GM19351 (cell line): ENCODE data around the gene SLC15A4.
"Not testable (repeated sequence)": the region's sequence is repeated elsewhere in the genome, so short reads cannot be mapped to it uniquely, and the experiment has no call there.

Experiments
- ATAC-seq: cut with Tn5 transposase; IDR thresholded peaks from one replicate; pipeline ENCODE4 v1.9.1; 2021; ENCODE audit warnings: mild to moderate bottlenecking, moderate library complexity; ENCODE audit not compliant: unreplicated experiment

Gene SLC15A4

DNA sequence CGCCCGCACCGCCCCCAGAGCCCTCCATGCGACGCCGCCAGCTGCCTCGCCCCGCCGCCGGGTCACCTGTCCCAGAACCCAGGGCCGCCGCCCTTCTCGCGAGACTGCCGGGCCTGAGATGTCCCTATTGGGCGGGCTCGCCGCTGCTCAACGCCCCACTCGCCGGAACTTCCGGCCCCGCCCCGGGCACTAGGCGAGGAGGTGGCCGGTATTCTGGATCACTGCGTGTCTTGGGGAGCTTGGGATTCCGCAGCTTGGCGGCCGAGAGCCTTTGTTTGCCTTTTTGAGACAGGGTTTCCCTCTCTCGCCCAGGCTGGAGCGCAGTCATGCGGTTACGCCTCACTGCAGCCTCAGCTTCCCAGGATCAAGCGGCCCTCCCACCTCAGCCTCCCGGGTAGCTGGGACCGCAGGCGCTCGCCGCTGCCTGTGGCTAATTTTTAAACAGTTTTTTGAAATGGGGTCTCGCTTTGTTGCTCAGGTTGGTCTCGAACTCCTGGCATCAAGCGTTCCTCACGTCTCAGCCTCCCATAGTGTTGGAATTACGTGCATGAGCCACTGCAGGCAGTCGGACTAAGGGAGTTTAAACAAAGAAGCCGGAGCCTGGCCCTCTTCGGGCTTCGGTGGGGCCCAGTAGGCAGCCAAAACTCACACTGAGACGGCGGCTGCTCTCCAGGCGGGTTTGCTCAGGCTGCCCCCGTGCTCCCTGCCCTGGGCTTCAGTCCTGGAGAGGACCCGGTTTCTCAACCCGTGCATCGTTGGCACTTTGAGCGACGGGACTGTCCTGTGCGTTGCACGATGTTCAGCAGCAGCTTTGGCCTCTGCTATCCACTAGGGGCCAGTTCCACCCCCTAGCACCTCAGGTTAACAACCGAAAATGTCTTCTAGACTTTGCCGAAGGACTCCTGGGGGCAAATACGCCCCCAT, at the start of gene SLC15A4:
TSS of gene SLC15A4 (minus strand) at position 43 of the 924 bp plus-strand sequence. CDS start at position 28, 15 bp downstream.
- peak; percentile 75 for ATAC-seq

DNA sequence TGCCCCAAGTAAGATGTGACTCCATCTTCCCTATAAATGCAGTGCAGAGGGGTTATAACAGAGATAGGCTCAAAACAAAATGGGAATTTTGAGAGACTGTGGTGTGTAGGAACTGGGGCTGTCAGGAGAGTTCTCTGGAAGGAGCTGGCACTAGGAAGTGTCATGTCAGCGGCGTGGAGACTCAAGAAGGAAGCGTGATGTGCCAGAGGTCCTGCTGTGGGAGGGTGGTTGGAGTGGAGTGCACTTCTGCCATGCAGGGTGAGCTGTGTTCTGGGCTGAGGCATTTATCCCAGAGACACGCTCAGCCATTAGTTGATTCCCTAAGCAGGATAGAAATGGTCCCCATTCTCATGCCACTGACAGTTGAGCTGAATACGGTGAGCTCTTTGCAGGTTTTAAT, 48.5 kb upstream of the SLC15A4 start:
- no peak for ATAC-seq

DNA sequence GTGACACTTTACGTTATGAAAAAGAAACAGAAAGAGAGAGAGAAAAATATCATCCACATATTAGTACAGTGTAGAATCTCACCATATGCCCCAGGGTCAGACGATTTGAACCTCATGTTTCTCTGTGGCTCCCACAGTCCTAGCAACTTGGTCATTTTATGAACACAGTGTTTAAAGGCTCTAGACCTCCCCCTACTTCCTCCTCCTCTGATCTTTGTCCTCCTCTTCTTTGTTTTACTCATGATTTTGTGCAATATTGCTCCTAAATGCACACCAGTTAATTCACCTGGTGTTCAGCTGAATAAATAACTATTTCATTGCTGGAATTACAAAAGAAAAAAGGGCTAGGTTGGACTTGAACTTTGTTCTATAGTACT, 47.7 kb upstream of the SLC15A4 start:
- no peak for ATAC-seq

DNA sequence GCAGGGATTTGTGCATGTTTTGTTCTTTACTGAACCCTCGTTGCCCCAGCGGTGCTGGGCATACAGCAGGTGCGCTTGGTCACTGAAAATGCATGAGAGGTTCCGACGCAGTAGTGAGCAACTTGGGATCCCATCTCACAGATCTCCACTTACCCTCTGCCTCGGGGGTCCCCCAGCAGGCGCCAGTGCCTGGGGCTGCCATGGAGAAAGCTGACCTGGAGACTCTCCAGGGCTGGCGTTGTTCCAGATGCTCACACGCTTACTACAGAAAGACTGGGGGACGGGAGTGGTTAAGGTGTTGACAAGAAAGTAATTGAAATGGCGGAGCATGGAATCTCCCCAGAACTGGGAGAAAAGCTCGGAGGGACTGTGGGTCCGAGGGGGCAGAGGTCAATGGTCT, 43.7 kb upstream of the SLC15A4 start:
- ATAC-seq: no peak

- ATAC-seq: peak; percentile 50
Measured at GRCh38 chr12:128864516-128865186, 40.9 kb upstream of the SLC15A4 start.

DNA sequence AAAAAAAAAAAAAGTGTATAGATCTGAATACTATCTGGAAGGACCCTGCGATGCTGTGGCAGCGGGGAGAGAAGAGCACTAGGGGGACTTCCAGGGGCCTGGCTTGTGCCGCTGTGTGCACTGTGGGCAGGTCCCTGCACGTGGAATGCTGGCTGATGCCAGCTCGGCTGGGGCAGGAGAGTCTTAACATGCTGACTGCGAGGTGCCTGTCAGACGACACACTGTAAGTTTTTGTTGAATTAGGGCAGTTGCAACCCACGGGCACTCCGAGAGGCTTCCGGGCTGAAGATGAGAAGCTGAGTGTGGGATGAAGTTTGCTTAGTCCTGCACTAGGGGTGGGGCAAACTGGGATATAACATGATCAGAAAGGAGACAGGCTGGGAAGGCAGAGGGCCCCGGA, 40.2 kb upstream of the SLC15A4 start:
- ATAC-seq: no peak

DNA sequence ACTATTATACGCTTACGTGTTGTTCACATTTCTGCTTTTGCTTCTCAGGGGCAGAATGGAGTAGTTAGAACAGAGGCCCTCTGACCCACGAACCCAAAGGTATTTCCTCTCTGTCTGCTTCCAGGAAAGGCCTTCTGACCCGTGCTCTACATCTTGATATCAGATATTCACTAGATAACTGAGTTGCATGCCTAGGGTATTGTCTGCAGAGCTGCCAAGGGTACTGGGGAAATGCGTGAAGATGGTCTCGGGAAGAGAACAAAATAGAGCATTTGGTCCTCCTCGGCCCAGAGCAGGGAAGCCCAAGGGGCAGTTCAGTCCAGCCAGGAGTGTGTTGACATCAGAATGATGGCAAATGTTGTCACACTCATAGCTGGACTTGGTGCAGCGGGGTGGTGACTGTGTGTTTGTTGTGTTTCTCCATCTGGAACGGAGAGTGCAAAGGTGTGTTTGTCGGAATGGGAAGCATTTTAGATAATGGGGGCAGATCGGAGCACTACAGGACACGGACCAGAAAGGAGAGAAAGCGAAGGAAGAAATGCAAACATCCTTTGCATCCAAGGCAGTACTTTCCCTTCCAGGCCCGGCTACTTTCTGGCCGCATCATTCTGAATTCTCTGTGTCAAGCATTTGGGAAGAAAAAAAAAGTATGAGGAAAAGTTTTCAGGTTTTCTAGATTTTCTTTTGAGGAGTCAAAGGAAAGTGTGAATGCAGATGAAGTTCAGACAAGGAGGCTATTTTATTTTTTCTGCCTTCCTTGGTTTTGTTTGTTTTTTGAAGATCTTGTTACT, 37.7 kb upstream of the SLC15A4 start:
- no peak for ATAC-seq

GRCh38 chr12:128859311-128859710, 35.6 kb upstream of the SLC15A4 start:
- no peak for ATAC-seq

DNA sequence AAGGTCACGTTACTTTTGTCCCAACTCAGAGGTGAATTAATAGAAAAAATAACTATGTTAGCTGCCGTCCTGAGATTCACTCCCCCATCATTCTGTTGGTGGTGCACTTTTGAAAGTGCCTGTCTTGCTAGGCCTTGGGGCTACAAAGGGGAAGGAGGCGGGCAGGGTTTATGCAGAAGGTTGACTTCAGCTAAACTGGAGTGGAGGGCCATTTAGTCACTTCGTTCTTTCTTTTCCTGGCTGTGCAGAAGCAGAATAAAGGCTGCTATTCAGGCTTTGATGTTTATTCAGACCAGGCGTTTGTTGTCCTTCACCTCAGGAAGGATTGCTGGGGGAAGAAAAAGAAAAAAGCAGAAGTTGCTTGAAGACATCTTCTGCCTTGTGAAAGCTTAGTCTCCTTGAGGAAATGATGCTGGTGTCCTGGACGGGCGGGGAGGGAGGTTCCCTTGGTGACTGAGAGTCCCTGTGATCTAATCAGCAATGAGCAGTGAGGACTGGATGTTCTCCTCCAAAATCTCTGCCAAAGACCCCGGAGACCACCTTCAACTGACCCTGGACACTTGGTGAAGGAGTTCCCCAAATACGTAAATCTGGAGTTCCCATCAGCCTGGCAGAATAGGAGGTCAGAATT, 33.5 kb upstream of the SLC15A4 start:
- ATAC-seq: peak; percentile 26

DNA sequence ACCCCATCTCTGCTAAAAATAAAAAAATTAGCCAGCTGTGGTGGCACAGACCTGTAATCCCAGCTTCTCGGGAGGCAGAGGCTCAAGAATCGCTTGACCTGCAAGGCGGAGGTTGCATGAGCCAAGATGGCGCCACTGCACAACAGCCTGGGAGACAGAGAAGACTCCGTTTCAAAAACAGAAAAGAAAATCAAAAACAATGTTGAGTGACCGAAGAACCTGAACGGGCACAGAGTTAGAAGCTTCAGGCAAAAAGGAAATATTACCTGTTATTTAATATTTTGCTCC, 33.0 kb upstream of the SLC15A4 start:
- ATAC-seq: no peak

DNA sequence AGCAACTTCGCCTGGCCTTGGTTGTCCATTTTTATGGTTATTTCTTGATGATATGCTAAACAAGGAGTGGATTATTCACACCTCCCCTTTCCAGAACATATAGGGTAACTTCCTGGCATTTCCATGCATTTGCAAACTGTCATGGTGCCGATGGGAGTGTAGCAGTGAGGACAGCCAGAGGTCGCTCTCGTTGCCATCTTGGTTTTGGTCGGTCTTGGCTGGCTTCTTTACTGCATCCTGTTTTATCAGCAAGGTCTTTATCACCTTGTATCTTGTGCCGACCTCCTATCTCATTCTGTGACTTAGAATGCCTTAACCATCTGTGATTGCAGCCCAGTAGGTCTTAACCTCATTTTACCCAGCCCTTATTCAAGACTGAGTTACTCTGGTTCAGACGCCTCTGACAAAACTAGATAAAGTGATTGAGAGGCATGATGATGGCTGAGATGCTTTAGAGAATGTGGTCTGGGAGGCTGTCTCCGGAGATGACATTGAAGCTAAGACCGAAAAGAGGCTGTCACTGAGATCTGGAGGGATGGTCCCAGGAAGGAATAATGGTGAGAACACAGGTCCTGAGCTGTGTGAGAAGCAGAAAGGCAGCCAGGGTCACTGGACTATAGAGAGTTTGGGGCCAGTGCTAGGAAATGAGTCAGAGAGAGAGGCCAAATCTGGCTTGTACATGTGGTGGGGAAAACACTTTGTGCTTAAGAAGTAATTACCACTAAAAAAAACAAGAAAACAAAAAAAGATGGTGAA, 32.5 kb upstream of the SLC15A4 start:
- peak; percentile 55 for ATAC-seq

DNA sequence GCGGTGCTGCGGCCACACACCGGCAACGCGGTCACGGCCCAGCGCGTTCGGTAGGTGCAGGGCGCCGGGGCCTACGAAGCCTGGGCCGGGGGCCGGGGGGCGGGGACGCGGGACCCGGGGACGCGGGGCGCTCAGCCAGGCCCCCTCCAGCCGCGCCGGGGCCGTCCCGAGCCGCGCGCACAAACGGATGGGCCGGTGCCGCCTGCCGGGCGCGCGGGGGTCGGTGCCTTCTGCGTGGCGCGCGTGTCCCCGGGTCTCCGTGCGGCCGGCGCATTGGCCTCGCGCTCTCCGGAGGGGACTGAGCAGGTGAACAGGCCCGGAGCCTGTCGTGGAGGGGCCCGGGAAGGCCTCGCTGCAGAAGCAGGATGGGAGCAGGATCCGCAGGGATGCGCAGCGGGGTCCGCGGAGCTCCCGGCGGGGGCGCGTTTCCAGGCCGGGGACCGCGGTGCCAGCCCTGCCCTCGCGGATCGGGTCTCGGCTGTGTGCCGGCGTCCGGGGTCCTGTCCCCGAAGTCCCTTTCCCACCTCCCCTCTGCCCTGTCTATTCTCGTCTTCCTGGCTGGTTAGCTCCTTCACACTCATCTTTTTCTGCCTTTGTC, 29.9 kb upstream of the SLC15A4 start:
- peak; percentile 38 for ATAC-seq

GRCh38 chr12:128852885-128853599, 29.3 kb upstream of the SLC15A4 start, which contains the start of gene GLT1D1:
Gene GLT1D1, plus strand, starts transcription at chr12:128853478. Its CDS starts 104 bp downstream, at chr12:128853582.
- ATAC-seq: peak; percentile 32

GRCh38 chr12:128852026-128852698, 28.4 kb upstream of the SLC15A4 start:
- no peak for ATAC-seq

GRCh38 chr12:128851429-128851828, 27.7 kb upstream of the SLC15A4 start:
- ATAC-seq: not testable (repeated sequence)

DNA sequence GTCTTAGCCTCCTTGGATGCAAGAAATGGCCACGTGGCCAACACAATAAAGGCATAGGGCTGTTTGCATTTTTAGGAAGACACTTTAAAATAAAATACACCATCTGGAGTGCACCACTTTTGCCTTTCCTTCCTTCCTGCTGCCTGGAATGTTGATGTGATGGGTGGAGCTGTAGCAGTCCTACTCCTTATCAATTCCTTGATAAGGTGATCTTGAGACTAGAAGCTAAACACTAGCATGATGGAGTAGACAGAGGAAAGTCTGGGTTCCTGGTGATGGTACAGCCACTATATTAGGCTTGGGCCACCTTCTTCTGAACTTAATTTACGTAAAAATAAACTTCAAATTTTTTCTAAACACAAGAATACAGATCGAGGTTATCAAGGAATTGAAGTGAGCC, 26.6 kb upstream of the SLC15A4 start:
- no peak for ATAC-seq

DNA sequence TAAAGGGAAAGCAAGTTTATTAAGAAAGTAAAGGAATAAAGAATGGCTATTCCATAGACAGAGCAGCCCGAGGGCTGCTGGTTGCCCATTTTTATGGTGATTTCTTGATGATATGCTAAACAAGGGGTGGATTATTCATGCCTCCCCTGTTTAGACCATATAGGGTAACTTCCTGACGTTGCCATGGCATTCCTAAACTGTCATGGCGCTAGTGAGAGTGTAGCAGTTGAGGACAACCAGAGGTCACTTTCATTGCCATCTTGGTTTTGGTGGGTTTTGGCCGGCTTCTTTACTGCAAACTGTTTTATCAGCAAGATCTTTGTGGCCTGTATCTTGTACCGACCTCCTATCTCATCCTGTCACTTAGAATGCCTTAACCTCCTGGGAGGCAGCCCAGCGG, 26.0 kb upstream of the SLC15A4 start:
- not testable (repeated sequence) for ATAC-seq

DNA sequence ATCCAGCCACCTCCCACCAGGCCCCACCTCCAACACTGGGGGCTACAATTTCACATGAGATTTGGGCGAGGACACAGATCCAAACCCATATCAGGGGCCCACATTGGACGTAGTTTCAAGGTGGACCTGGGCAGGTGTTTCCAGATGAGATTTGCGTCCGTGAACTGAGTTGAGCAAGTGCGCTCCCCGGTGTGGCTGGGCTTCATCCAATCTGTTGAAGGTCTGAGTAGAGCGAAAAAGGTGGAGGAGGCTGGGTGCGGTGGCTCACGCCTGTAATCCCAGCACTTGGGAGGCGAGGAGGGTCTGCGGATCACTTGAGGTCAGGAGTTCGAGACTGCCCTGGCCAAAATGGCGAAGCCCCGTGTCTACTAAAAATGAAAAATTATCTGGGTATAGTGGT, 24.6 kb upstream of the SLC15A4 start:
- no peak for ATAC-seq

- ATAC-seq: not testable (repeated sequence)
Measured at GRCh38 chr12:128846671-128847070, 22.9 kb upstream of the SLC15A4 start.
